ENCODE measurements around the gene OSBPL2. TPM values are rescaled to one million over a fixed set of nuclear protein-coding genes. Genes with fewer than 3 reads are reported as not detected.

OSBPL2 gene
- total and polyA plus RNA-seq, 9 of the 15 experiments (the other 6 are each of a cell fraction or from before 2014, with no cell fraction given): 2.5 to 25.6 (median 14.1) TPM

GRCh38 chr20:62330576-62331317, 92.4 kb downstream of the OSBPL2 start:
- Histone ChIP-seq H3K36me3 (ENCODE audit: control insufficient read depth, insufficient read depth, low read length) (peaks cover 94% of the 10 kb centered on the region; the same call in 2 of the 3 replicates), H3K4me1 (replicated peaks in 1 of 2; ENCODE audit: control insufficient read depth in 2 of 2, insufficient read depth in 2 of 2, low read length in 2 of 2) (peaks cover 0 to 16% of the 10 kb centered on the region in 2 experiments; a peak in 1 of 5 replicates), H3K9ac (ENCODE audit: insufficient read depth in 1 of 2, low read depth in 2 of 2, low read length in 2 of 2) (no peak overlapping the region), H3K27me3 (ENCODE audit: control insufficient read depth in 2 of 2, insufficient read depth in 2 of 2, low read length in 2 of 2) (no peaks in the 10 kb centered on the region), H4K20me1 (replicated peaks; ENCODE audit: control insufficient read depth, insufficient read depth, low read length) (no peaks in the 10 kb centered on the region), H3K4me2 (ENCODE audit: insufficient read depth, low read length) (no peak overlapping the region), H3K9me3 (replicated peaks; ENCODE audit: control insufficient read depth, insufficient read depth, low read depth, low read length) (no peaks in the 10 kb centered on the region), H2AFZ (ENCODE audit: low read depth, low read length) (no peak overlapping the region), H3K9me1 (ENCODE audit: control insufficient read depth, insufficient read depth, low read length) (no peaks in the 10 kb centered on the region), H3K4me3 (no peak overlapping the region), H3K79me2 (ENCODE audit: control insufficient read depth, insufficient read depth, low read length) (no peaks in the 10 kb centered on the region), H3K27ac (ENCODE audit: extremely low read depth, low read depth, low read length) (no peak overlapping the region)
- TF ChIP-seq ZNF143 (CRISPR knock-in tag; IDR thresholded peaks at IDR 0.05) (no peak), RBM15 (IDR thresholded peaks at IDR 0.05; ENCODE audit: insufficient read depth, low read length) (no peak), FOXJ2 (tag; IDR thresholded peaks at IDR 0.05) (no peak), ZBTB33 (CRISPR knock-in tag; IDR thresholded peaks at IDR 0.05) (peak; percentile 65; the same call in 1 of the 2 replicates), BMI1 (IDR thresholded peaks at IDR 0.05; ENCODE audit: low read length) (no peak), ZNF740 (CRISPR knock-in tag; IDR thresholded peaks at IDR 0.05) (peak; percentile 53; the same call in 1 of the 2 replicates), ZNF740 (tag; IDR thresholded peaks at IDR 0.05) (no peak), FOSL1 (tag; conservative IDR thresholded peaks at IDR 0.05) (no peak), SREBF2 (CRISPR knock-in tag; IDR thresholded peaks at IDR 0.05) (no peak), ZNF668 (CRISPR knock-in tag; IDR thresholded peaks at IDR 0.05) (no peak), POLR2A (conservative IDR thresholded peaks at IDR 0.05) (no peak), PYGO2 (tag; IDR thresholded peaks at IDR 0.05) (no peak), DPF2 (IDR thresholded peaks at IDR 0.05) (no peak), ZBTB7A (IDR thresholded peaks at IDR 0.05; ENCODE audit: borderline replicate concordance, control insufficient read depth, low read depth, low read length) (no peak)
- intact Hi-C loops (cut with micrococcal nuclease): no loop called here
- FAIRE-seq (no peak), DNase-seq (ENCODE audit: extremely low read depth in 1 of 4, low spot score in 3 of 4) (no peak), ATAC-seq (no peak)
- POLR2A ChIA-PET: no interaction called here
- BruUV-seq (replicated peaks): no TSS peak
- in situ Hi-C loops (cut with MboI): no loop called here
- CTCF ChIA-PET (ENCODE audit: low intra/inter-chr PET ratio): no interaction called here
- WGBS (ENCODE audit: insufficient coverage, low coverage, missing lambda C conversion rate): 85% methylated on average over 14 of the region's 46 CpGs

Data from K562 (cell line).